Measurements from ENCODE around the gene KIZ.

DNA sequence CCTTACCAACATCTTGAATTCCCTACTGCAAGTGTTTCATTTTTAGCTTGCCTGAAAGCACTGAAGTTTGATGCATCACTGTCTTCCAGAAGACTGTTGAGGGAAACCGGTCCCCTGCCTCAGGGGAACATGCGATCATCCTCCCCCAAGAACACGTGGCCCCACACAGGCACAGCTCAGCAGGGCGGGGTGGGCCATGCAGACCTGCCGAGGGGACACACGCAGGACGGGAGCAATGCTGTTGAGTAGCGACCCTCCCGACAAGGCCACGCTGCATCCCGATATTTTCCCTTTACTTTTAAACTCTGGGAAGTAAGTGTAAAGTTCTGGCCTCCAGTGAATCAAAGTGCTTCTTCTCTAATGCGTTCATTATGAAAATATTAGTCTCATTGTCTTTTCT, 117.9 kb downstream of the KIZ start:
- TF ChIP-seq, protein P1, sequence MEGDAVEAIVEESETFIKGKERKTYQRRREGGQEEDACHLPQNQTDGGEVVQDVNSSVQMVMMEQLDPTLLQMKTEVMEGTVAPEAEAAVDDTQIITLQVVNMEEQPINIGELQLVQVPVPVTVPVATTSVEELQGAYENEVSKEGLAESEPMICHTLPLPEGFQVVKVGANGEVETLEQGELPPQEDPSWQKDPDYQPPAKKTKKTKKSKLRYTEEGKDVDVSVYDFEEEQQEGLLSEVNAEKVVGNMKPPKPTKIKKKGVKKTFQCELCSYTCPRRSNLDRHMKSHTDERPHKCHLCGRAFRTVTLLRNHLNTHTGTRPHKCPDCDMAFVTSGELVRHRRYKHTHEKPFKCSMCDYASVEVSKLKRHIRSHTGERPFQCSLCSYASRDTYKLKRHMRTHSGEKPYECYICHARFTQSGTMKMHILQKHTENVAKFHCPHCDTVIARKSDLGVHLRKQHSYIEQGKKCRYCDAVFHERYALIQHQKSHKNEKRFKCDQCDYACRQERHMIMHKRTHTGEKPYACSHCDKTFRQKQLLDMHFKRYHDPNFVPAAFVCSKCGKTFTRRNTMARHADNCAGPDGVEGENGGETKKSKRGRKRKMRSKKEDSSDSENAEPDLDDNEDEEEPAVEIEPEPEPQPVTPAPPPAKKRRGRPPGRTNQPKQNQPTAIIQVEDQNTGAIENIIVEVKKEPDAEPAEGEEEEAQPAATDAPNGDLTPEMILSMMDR (IDR thresholded peaks at IDR 0.05): no peak
- TF ChIP-seq POLR2A (IDR thresholded peaks at IDR 0.05) (no peak), POLR2AphosphoS5 (IDR thresholded peaks at IDR 0.05; ENCODE audit: insufficient read depth in 1 of 2, low read depth in 1 of 2) (no peak)
